Mesothelial cell of epicardium (in vitro differentiated cells): ENCODE measurements around the gene SOX12. TPM values are rescaled to one million over a fixed set of nuclear protein-coding genes. Genes with fewer than 3 reads are reported as not detected.

Experiments
- DNase-seq, 2 experiments: peaks; one replicate each; pipeline ENCODE4 v3.0.0; 2021; ENCODE audit warnings: low spot score in 2 of 2; ENCODE audit not compliant: unreplicated experiment in 2 of 2
- H3K27ac Mint-ChIP-seq: 2 replicates; pipeline ENCODE4 v1.8.0; 2021; ENCODE audit warnings: mixed read lengths
- H3K27me3 Mint-ChIP-seq: 2 replicates; pipeline ENCODE4 v1.8.0; 2021; ENCODE audit warnings: low read depth, mixed read lengths
- H3K36me3 Mint-ChIP-seq: 2 replicates; pipeline ENCODE4 v1.8.0; 2021; ENCODE audit warnings: mixed read lengths
- H3K4me1 Mint-ChIP-seq: 2 replicates; pipeline ENCODE4 v1.8.0; 2021; ENCODE audit warnings: mixed read lengths
- H3K4me3 Mint-ChIP-seq: 2 replicates; pipeline ENCODE4 v1.8.0; 2021; ENCODE audit warnings: mild to moderate bottlenecking, moderate library complexity, mixed read lengths
- H3K9me3 Mint-ChIP-seq: 2 replicates; pipeline ENCODE4 v1.8.0; 2021; ENCODE audit warnings: mixed read lengths
- total RNA-seq: library from RNA; stranded (reverse); gene quantifications from 3 replicates; pipeline ENCODE4 v1.2.1, GENCODE V29; 2021
- TF ChIP-seq, protein P1 (sequence below): fragments of 200-600 bp; sonication (generic); IDR thresholded peaks from one replicate; pipeline ENCODE4 v1.5.0; 2021; ENCODE audit warnings: antibody characterized with exemption; ENCODE audit not compliant: unreplicated experiment

SOX12 gene
- total RNA-seq, 1 donor from 2014 or later, result 67.0 TPM

DNA sequence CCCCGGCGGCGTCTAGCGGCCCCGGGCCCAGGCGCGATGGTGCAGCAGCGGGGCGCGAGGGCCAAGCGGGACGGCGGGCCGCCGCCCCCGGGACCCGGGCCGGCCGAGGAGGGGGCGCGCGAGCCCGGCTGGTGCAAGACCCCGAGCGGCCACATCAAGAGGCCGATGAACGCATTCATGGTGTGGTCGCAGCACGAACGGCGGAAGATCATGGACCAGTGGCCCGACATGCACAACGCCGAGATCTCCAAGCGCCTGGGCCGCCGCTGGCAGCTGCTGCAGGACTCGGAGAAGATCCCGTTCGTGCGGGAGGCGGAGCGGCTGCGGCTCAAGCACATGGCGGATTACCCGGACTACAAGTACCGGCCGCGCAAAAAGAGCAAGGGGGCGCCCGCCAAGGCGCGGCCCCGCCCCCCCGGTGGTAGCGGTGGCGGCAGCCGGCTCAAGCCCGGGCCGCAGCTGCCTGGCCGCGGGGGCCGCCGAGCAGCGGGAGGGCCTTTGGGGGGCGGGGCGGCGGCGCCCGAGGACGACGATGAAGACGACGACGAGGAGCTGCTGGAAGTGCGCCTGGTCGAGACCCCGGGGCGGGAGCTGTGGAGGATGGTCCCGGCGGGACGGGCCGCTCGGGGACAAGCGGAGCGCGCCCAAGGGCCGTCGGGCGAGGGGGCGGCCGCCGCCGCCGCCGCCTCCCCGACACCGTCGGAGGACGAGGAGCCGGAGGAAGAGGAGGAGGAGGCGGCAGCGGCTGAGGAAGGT, 715 bp downstream of the SOX12 start:
- peaks cover 4% of the 10 kb centered on the region for H3K36me3 Mint-ChIP-seq
- DNase-seq, result peak; percentile 60 to 77
- TF ChIP-seq, protein P1, sequence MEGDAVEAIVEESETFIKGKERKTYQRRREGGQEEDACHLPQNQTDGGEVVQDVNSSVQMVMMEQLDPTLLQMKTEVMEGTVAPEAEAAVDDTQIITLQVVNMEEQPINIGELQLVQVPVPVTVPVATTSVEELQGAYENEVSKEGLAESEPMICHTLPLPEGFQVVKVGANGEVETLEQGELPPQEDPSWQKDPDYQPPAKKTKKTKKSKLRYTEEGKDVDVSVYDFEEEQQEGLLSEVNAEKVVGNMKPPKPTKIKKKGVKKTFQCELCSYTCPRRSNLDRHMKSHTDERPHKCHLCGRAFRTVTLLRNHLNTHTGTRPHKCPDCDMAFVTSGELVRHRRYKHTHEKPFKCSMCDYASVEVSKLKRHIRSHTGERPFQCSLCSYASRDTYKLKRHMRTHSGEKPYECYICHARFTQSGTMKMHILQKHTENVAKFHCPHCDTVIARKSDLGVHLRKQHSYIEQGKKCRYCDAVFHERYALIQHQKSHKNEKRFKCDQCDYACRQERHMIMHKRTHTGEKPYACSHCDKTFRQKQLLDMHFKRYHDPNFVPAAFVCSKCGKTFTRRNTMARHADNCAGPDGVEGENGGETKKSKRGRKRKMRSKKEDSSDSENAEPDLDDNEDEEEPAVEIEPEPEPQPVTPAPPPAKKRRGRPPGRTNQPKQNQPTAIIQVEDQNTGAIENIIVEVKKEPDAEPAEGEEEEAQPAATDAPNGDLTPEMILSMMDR, result no peak
- H3K27me3 Mint-ChIP-seq, result no peaks in the 10 kb centered on the region
- no peaks in the 10 kb centered on the region for H3K9me3 Mint-ChIP-seq
- H3K27ac Mint-ChIP-seq, result peak overlapping the region; percentile 94
- peak overlapping the region; percentile 89 for H3K4me3 Mint-ChIP-seq
- peaks cover 46% of the 10 kb centered on the region for H3K4me1 Mint-ChIP-seq

DNA sequence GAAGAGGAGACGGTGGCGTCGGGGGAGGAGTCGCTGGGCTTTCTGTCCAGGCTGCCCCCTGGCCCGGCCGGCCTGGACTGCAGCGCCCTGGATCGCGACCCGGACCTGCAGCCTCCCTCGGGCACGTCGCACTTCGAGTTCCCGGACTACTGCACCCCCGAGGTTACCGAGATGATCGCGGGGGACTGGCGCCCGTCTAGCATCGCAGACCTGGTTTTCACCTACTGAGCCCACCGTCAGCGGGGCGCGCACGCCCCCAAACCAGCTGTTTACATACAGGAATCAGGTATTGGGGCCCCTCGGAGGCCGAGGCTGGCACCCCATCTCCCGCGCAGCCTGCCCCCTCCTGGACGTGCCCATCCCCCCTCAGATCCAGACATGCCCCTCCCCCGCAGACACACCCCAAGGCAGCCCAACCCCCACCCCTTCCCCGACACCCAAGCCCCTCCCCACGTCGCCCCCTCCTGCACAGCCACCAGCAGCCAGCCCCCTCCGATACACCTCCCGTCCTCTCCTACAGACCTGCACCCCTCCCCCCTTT, 1.4 kb downstream of the SOX12 start:
- no peak for DNase-seq
- Mint-ChIP-seq H3K27ac (peak overlapping the region; percentile 87), H3K4me1 (peaks cover 41% of the 10 kb centered on the region), H3K4me3 (peak overlapping the region; percentile 89), H3K27me3 (no peaks in the 10 kb centered on the region), H3K36me3 (no peaks in the 10 kb centered on the region), H3K9me3 (no peaks in the 10 kb centered on the region)
- TF ChIP-seq, protein P1, result no peak

DNA sequence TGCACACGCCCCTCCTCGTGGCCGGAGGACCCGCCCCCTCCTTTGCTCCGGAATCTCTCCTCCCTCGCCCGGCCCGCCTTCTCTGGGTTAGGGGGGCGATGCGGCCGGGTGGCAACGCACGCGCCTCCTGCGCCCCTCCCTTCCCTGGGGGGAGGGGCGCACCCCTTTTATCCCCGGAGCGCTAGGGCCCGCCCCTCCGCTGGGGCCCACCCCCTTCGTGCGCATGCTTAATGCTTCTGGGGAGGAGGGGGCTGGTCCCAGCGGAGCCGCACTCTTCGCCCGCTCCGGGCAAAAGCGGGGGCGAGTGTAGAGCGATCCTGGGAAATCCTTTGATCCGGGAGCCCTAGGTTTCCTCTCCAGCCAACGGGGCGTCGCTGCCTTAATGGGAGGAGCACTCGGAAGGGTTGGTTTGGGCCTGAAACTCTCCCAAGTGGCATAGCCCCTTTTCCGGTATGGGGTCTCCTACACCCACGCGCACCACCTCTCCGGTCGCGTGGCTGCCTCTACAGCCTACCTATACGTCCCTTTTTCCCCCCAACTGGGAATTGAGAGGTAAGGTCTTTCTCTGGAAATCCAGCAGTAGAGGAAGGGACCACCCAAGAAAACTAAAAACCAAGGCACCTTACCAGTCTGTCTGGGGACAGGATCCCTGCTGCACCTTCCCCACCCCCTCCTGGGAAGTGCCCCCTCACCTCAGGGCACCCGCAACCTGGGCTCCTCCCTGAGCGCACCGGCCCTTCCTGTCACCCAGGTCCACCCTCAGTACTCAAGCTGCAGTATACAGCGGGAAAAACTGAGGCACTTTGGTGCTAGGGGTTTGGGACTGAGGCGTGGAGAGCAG, 2.1 kb downstream of the SOX12 start:
- Mint-ChIP-seq H3K9me3 (no peaks in the 10 kb centered on the region), H3K4me1 (peaks cover 41% of the 10 kb centered on the region), H3K27ac (peak overlapping the region; percentile 87), H3K36me3 (peaks cover 2% of the 10 kb centered on the region), H3K4me3 (peak overlapping the region; percentile 89), H3K27me3 (no peaks in the 10 kb centered on the region)
- peak; percentile 88 to 94 for DNase-seq
- TF ChIP-seq, protein P1, result no peak

GRCh38 chr20:328027-328974, 2.9 kb downstream of the SOX12 start:
- Mint-ChIP-seq H3K27me3 (no peaks in the 10 kb centered on the region), H3K36me3 (peaks cover 4% of the 10 kb centered on the region), H3K4me1 (peaks cover 39% of the 10 kb centered on the region), H3K4me3 (peak overlapping the region; percentile 89), H3K9me3 (no peaks in the 10 kb centered on the region), H3K27ac (peak overlapping the region; percentile 88)
- no peak for DNase-seq
- TF ChIP-seq, protein P1, result no peak
